CD4-positive, CD25-positive, alpha-beta regulatory T cell (primary cell): ENCODE data around the gene CDIP1. TPM values are rescaled to one million over a fixed set of nuclear protein-coding genes. Genes with fewer than 3 reads are reported as not detected.

ENCODE experiments used
- ATAC-seq, 2 donors: fragments of 150-1000 bp; cut with Tn5 transposase; one replicate each; pipeline ENCODE4 v1.10.0; 2021; ENCODE audit warnings: low read depth in 2 of 2, moderate number of reproducible peaks in 2 of 2, moderate library complexity in 1 of 2
- DNase-seq, 3 donors: peaks; one replicate each; pipeline versions ENCODE4 v3.0.0 to v3.0.0-alpha.2; 2012 to 2022; ENCODE audit warnings: mixed read lengths in 1 of 3
- H3K27ac ChIP-seq: one replicate; pipeline ENCODE4 v1.7.0; 2013; ENCODE audit warnings: mild to moderate bottlenecking, low read length; ENCODE audit not compliant: insufficient read depth, poor library complexity, severe bottlenecking
- H3K27me3 ChIP-seq: one replicate; pipeline ENCODE4 v1.7.0; 2013; ENCODE audit warnings: low read length; ENCODE audit not compliant: control insufficient read depth, insufficient read depth
- H3K36me3 ChIP-seq: one replicate; pipeline ENCODE4 v1.7.0; 2013; ENCODE audit warnings: mild to moderate bottlenecking, low read length, moderate library complexity; ENCODE audit not compliant: control insufficient read depth, insufficient read depth
- H3K4me1 ChIP-seq: 2 replicates; pipeline ENCODE4 v1.7.0; 2013; ENCODE audit warnings: mild to moderate bottlenecking, low read length; ENCODE audit not compliant: insufficient read depth, control insufficient read depth, poor library complexity, severe bottlenecking
- H3K4me3 ChIP-seq: one replicate; pipeline ENCODE4 v1.7.0; 2013; ENCODE audit warnings: low read depth, mild to moderate bottlenecking, low read length, moderate library complexity
- H3K9me3 ChIP-seq, 2 experiments: 1 replicate in 1 of 2; 2 replicates in 1 of 2; pipeline ENCODE4 v1.7.0; 2013; ENCODE audit warnings: low read length in 2 of 2, mild to moderate bottlenecking in 1 of 2, moderate library complexity in 1 of 2; ENCODE audit not compliant: control insufficient read depth in 2 of 2
- H3K27ac Mint-ChIP-seq, 3 donors: one replicate each; pipeline ENCODE4 v1.8.0; 2020 to 2022; ENCODE audit warnings: mild to moderate bottlenecking in 3 of 3, mixed read lengths in 3 of 3, moderate library complexity in 2 of 3
- H3K27me3 Mint-ChIP-seq: one replicate; pipeline ENCODE4 v1.8.0; 2022; ENCODE audit warnings: mild to moderate bottlenecking, mixed read lengths
- H3K36me3 Mint-ChIP-seq: one replicate; pipeline ENCODE4 v1.8.0; 2020; ENCODE audit warnings: mixed read lengths
- H3K4me1 Mint-ChIP-seq, 4 donors: one replicate each; pipeline ENCODE4 v1.8.0; 2020 to 2022; ENCODE audit warnings: mixed read lengths in 4 of 4, mild to moderate bottlenecking in 1 of 4
- H3K4me3 Mint-ChIP-seq, 4 donors: one replicate each; pipeline ENCODE4 v1.8.0; 2020 to 2022; ENCODE audit warnings: mild to moderate bottlenecking in 4 of 4, mixed read lengths in 4 of 4, moderate library complexity in 3 of 4
- H3K9me3 Mint-ChIP-seq, 7 donors: one replicate each; pipeline ENCODE4 v1.8.0; 2020 to 2022; ENCODE audit warnings: mixed read lengths in 7 of 7, mild to moderate bottlenecking in 3 of 7, moderate library complexity in 2 of 7
- polyA plus RNA-seq, 4 donors: library from polyadenylated mRNA; unstranded; fragments of 300-500 nt; fragmentation: Illumina TruSeq; gene quantifications; one replicate each; pipeline ENCODE4 v1.2.3, GENCODE V29; 2021
- total RNA-seq: library from RNA; stranded (reverse); gene quantifications from one replicate; pipeline ENCODE4 v1.2.3, GENCODE V29; 2022

The CDIP1 gene
- total and polyA plus RNA-seq, 5 donors from 2014 or later, result 16.4 to 29.8 (median 21.4) TPM

DNA sequence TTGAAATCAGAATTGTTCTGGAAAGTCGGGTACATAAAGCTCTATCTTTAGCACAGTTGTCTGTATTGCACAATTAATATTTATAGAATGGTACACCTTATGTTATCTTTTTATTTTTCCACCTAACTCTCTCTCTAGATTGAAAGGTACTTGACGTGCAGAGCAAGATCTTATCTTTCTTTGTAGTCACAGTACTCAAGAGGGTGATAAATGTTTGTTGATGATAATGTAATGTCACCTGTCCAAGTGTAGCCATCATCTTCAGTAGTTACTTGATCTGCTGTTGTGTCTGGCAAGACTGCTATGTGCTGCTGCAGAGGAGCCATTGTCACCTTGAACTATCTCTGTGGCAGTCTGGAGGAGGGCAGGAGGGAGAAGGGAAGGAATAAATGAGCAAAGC lies 57.0 kb downstream of the CDIP1 start:
- H3K27me3 Mint-ChIP-seq, result no peaks in the 10 kb centered on the region
- peak overlapping the region; percentile 57 for H3K4me3 ChIP-seq
- H3K4me3 Mint-ChIP-seq, result peak overlapping the region; percentile 22 to 74 (median 43)
- DNase-seq, result no peak
- H3K4me1 Mint-ChIP-seq, result peaks cover 29 to 63% (median 49%) of the 10 kb centered on the region in 4 donors
- peaks cover 35% of the 10 kb centered on the region for H3K4me1 ChIP-seq
- H3K36me3 Mint-ChIP-seq, result peaks cover 26% of the 10 kb centered on the region
- H3K36me3 ChIP-seq, result peaks cover 25% of the 10 kb centered on the region
- peak overlapping the region; percentile 55 for H3K27ac ChIP-seq
- peak overlapping the region; percentile 79 to 88 (median 81) for H3K27ac Mint-ChIP-seq
- ATAC-seq, result no peak
- no peaks in the 10 kb centered on the region for H3K9me3 Mint-ChIP-seq
- no peaks in the 10 kb centered on the region for H3K27me3 ChIP-seq
- no peaks in the 10 kb centered on the region for H3K9me3 ChIP-seq

DNA sequence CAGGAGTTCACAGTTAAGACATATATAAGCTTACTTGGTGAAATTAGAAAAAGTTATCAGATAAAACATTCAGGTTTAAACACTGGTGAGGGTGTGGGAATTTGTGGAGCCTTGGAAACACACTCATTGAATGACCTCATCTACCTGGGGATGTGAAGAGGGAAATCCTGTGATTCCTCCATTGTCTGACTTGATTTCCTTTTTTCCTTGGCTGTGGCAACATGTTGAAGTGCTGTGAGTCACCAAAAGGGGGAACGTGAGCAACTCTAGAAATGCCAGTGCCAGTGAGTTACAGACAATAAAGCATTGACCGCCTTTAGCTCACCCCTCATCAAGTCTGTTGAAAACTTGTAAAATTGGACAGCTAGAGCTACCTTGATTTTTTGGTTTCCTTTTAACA lies 60.6 kb downstream of the CDIP1 start:
- H3K27ac Mint-ChIP-seq, result peak overlapping the region; percentile 80 to 92 (median 84)
- H3K4me1 ChIP-seq, result peaks cover 63% of the 10 kb centered on the region
- peak overlapping the region; percentile 94 to 98 (median 94) for H3K4me3 Mint-ChIP-seq

GRCh38 chr16:4475880-4476788 lies 62.4 kb downstream of the CDIP1 start, which contains the start of gene HMOX2:
Gene HMOX2, plus strand, starts transcription at chr16:4476398. Its CDS starts 29,127 bp downstream, at chr16:4505525.
- peaks cover 51% of the 10 kb centered on the region for H3K4me1 ChIP-seq
- peak within 1 kb of the TSS; percentile 91 to 95 (median 93) for H3K27ac Mint-ChIP-seq
- H3K4me3 ChIP-seq, result peak within 1 kb of the TSS; percentile 81
- DNase-seq, result peak; percentile 86 to 96 (median 91)
- peak; percentile 90 for ATAC-seq
- peak within 1 kb of the TSS; percentile 89 for H3K27ac ChIP-seq
- no peaks in the 10 kb centered on the region for H3K9me3 Mint-ChIP-seq
- H3K36me3 Mint-ChIP-seq, result peaks cover 3% of the 10 kb centered on the region
- no peaks in the 10 kb centered on the region for H3K36me3 ChIP-seq
- H3K27me3 ChIP-seq, result no peaks in the 10 kb centered on the region
- no peaks in the 10 kb centered on the region for H3K27me3 Mint-ChIP-seq
- H3K4me1 Mint-ChIP-seq, result peaks cover 24 to 60% (median 36%) of the 10 kb centered on the region in 4 donors
- peak within 1 kb of the TSS; percentile 94 to 98 (median 94) for H3K4me3 Mint-ChIP-seq
- H3K9me3 ChIP-seq, result no peaks in the 10 kb centered on the region

More for the DNA sequence above, 60.6 kb downstream of the CDIP1 start:
- Mint-ChIP-seq H3K27me3 (no peaks in the 10 kb centered on the region), H3K36me3 (peaks cover 12% of the 10 kb centered on the region), H3K4me1 (peaks cover 34 to 67% (median 51%) of the 10 kb centered on the region in 4 donors), H3K9me3 (no peaks in the 10 kb centered on the region)
- Histone ChIP-seq H3K27ac (peak overlapping the region; percentile 25), H3K9me3 (no peaks in the 10 kb centered on the region), H3K27me3 (no peaks in the 10 kb centered on the region), H3K4me3 (peak overlapping the region; percentile 55), H3K36me3 (no peaks in the 10 kb centered on the region)
- ATAC-seq, result no peak
- peak in 1 of 3 donors; percentile 33 for DNase-seq

- peaks cover 47% of the 10 kb centered on the region for H3K4me1 ChIP-seq
- peak within 1 kb of the TSS; percentile 90 to 94 (median 91) for H3K4me3 Mint-ChIP-seq
- H3K9me3 ChIP-seq, result no peaks in the 10 kb centered on the region
- H3K27ac ChIP-seq, result peak within 1 kb of the TSS; percentile 89
- peaks cover 24 to 61% (median 34%) of the 10 kb centered on the region in 4 donors for H3K4me1 Mint-ChIP-seq
- H3K27ac Mint-ChIP-seq, result peak within 1 kb of the TSS; percentile 84 to 94 (median 93)
- ATAC-seq (peak; percentile 62 to 63), DNase-seq (peak; percentile 83 to 96 (median 86))
- no peaks in the 10 kb centered on the region for H3K9me3 Mint-ChIP-seq
- H3K27me3 ChIP-seq, result no peaks in the 10 kb centered on the region
- peaks cover 3% of the 10 kb centered on the region for H3K36me3 Mint-ChIP-seq
- H3K4me3 ChIP-seq, result peak within 1 kb of the TSS; percentile 82
- peaks cover under 1% of the 10 kb centered on the region for H3K36me3 ChIP-seq
- no peaks in the 10 kb centered on the region for H3K27me3 Mint-ChIP-seq
Measured at GRCh38 chr16:4474192-4474961, 64.2 kb downstream of the CDIP1 start, which contains the start of gene NMRAL1. Gene NMRAL1, minus strand, starts transcription at chr16:4474625. Its CDS starts 493 bp downstream, at chr16:4474132.

- H3K4me3 Mint-ChIP-seq, result peak overlapping the region; percentile 90 to 94 (median 91)
- ATAC-seq (no peak), DNase-seq (no peak)
- Histone ChIP-seq H3K4me3 (no peak overlapping the region), H3K27ac (peak overlapping the region; percentile 89), H3K4me1 (peaks cover 43% of the 10 kb centered on the region), H3K36me3 (peaks cover 8% of the 10 kb centered on the region), H3K27me3 (no peaks in the 10 kb centered on the region), H3K9me3 (no peaks in the 10 kb centered on the region)
- H3K27ac Mint-ChIP-seq, result peak overlapping the region; percentile 20 to 88 (median 84)
- H3K9me3 Mint-ChIP-seq, result no peaks in the 10 kb centered on the region
- peaks cover 4% of the 10 kb centered on the region for H3K36me3 Mint-ChIP-seq
- peaks cover 16 to 50% (median 25%) of the 10 kb centered on the region in 4 donors for H3K4me1 Mint-ChIP-seq
- H3K27me3 Mint-ChIP-seq, result no peaks in the 10 kb centered on the region
Measured at GRCh38 chr16:4472880-4473279, 65.7 kb downstream of the CDIP1 start.

DNA sequence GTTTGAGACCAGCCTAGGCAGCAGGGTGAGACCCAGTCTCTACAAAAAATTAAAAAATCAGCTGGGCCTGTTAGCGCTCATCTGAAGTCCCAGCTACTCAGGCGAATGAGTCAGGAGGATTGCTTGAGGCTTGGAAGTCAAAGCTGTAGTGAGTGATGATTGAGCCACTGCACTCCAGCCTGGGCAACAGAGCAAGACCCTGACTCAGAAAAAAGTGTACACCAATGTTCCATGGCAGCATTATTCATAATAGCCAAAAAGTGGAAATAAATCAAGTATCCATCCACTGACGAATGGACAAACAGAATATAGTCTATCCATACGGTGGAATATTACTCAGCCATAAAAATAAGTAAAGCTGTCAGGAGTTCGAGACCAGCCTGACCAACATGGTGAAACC lies 66.7 kb downstream of the CDIP1 start:
- Histone ChIP-seq H3K4me3 (no peak overlapping the region), H3K36me3 (peaks cover 10% of the 10 kb centered on the region), H3K4me1 (peaks cover 33% of the 10 kb centered on the region), H3K9me3 (no peaks in the 10 kb centered on the region), H3K27ac (no peak overlapping the region), H3K27me3 (no peaks in the 10 kb centered on the region)
- peak overlapping the region; percentile 21 to 63 (median 44) for H3K4me3 Mint-ChIP-seq
- no peaks in the 10 kb centered on the region for H3K9me3 Mint-ChIP-seq
- ATAC-seq, result no peak
- DNase-seq, result no peak
- peak overlapping the region in 1 of 3 donors; percentile 67 for H3K27ac Mint-ChIP-seq
- peaks cover 13 to 42% (median 19%) of the 10 kb centered on the region in 4 donors for H3K4me1 Mint-ChIP-seq
- H3K36me3 Mint-ChIP-seq, result peaks cover 5% of the 10 kb centered on the region
- no peaks in the 10 kb centered on the region for H3K27me3 Mint-ChIP-seq

DNA sequence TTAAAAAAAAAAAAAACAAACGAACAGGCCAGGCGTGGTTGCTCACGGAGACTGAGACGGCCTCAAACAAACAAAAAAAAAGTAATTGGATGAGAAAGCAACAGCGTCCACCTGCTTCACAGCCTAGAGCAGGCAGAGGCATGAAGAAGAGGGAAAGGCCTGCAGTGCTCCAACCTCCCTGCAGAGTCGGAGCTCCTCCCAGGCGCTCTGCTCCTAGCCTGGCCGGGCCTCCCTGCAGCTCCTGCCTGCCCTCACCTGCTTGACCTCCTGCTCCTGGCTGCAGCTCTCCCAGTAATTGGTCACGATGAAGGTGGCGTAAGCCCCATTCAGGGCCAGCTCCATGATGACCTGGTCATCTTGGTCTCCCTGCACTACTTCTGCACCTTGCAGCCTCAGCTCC lies 69.6 kb downstream of the CDIP1 start:
- no peak overlapping the region for H3K27ac Mint-ChIP-seq
- H3K27me3 Mint-ChIP-seq, result no peaks in the 10 kb centered on the region
- peaks cover 26% of the 10 kb centered on the region for H3K36me3 ChIP-seq

More for the DNA sequence above, 69.6 kb downstream of the CDIP1 start:
- no peak for ATAC-seq
- Histone ChIP-seq H3K27ac (no peak overlapping the region), H3K4me3 (no peak overlapping the region), H3K27me3 (no peaks in the 10 kb centered on the region), H3K4me1 (peaks cover 6% of the 10 kb centered on the region), H3K9me3 (no peaks in the 10 kb centered on the region)
- Mint-ChIP-seq H3K36me3 (peaks cover 12% of the 10 kb centered on the region), H3K4me3 (no peak overlapping the region), H3K9me3 (no peaks in the 10 kb centered on the region), H3K4me1 (peaks cover 9 to 42% (median 15%) of the 10 kb centered on the region in 4 donors)
- DNase-seq, result no peak
